Breast epithelium (tissue), 3 donors: Measurements from ENCODE around the gene NOTCH3.

Source experiments
- POLR2A ChIP-seq: fragments of 450-650 bp; IDR thresholded peaks from one replicate; pipeline ENCODE4 v1.6.1; 2016; ENCODE audit warnings: antibody characterized with exemption, mild to moderate bottlenecking, moderate library complexity
- POLR2AphosphoS5 ChIP-seq, 3 donors: sonication (generic); formaldehyde crosslinking; IDR thresholded peaks; one replicate each; pipeline ENCODE4 v1.6.1; 2017; ENCODE audit warnings: antibody characterized with exemption in 3 of 3
- TF ChIP-seq, protein P1 (sequence below), 3 donors: fragments of 450-650 bp; IDR thresholded peaks; one replicate each; pipeline ENCODE4 v1.5.1; 2016 to 2017; ENCODE audit warnings: antibody characterized with exemption in 3 of 3, mild to moderate bottlenecking in 3 of 3, moderate library complexity in 3 of 3

DNA sequence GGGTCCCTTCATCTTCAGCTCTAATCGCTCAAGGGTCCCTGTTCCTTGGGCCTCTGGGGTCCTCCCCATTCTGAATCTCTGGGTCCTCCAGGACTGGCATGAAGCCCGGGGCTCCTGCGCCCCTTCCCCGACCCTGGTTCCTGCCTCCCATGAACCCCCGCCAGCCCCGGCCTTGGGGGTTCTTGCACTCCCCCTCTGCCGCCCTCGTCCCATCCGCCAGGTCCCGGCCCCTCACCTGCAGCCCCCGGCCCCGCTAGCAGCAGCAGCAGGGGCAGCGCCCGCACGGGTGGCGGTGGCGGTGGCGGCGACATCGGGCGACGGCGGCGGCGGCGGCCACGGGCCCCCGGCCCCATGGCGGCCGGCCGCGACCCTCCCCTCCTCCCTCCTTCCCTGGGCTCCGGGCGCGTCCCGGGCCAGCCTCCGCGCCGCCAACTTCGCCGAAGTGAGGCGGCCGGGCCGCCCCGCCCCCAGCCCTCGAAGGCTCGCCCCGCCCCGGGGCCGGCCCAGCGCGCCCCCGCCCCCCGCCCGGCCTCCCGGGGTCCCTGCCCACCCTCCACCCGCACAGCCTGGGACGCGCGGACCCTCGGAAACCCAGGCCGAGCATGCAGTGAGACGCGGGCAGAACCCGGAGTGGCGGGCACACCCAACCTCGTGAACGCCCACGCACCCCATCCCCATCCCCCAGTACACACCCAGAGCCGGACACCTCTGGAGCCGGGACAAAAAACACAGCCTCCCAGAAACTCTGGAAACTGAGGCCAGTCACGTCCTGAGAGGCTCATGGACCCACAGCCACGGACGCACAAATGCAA, at the start of gene NOTCH3:
- no peak for TF ChIP-seq POLR2A
- TF ChIP-seq, protein P1, sequence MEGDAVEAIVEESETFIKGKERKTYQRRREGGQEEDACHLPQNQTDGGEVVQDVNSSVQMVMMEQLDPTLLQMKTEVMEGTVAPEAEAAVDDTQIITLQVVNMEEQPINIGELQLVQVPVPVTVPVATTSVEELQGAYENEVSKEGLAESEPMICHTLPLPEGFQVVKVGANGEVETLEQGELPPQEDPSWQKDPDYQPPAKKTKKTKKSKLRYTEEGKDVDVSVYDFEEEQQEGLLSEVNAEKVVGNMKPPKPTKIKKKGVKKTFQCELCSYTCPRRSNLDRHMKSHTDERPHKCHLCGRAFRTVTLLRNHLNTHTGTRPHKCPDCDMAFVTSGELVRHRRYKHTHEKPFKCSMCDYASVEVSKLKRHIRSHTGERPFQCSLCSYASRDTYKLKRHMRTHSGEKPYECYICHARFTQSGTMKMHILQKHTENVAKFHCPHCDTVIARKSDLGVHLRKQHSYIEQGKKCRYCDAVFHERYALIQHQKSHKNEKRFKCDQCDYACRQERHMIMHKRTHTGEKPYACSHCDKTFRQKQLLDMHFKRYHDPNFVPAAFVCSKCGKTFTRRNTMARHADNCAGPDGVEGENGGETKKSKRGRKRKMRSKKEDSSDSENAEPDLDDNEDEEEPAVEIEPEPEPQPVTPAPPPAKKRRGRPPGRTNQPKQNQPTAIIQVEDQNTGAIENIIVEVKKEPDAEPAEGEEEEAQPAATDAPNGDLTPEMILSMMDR (IDR thresholded peaks at IDR 0.05) = no peak
- no peak for TF ChIP-seq POLR2AphosphoS5 (IDR thresholded peaks at IDR 0.05)
